Measurements from ENCODE around the gene CAPN14. TPM values are rescaled to one million over a fixed set of nuclear protein-coding genes. Genes with fewer than 3 reads are reported as not detected.

CAPN14 gene
- total and polyA plus RNA-seq, 4 donors = 0.03 to 0.26 (median 0.14) TPM

GRCh38 chr2:31253356-31254131 lies 36.2 kb upstream of the CAPN14 start:
- WGBS, 2 donors = 74 to 81% methylated on average over 13 of the region's 13 CpGs
- DNase-seq (no peak), ATAC-seq (ENCODE audit: insufficient read depth, low FRiP score) (no peak)
- H3K27ac ChIP-seq (ENCODE audit: low read depth in 1 of 2, low read length in 1 of 2) = no peak overlapping the region
- H3K27me3 ChIP-seq (ENCODE audit: control insufficient read depth in 3 of 3, insufficient read depth in 3 of 3, low read length in 2 of 3) = no peaks in the 10 kb centered on the region
- peaks cover 0 to 9% (median 0%) of the 10 kb centered on the region in 4 donors for H3K36me3 ChIP-seq (ENCODE audit: control insufficient read depth in 4 of 4, insufficient read depth in 4 of 4, low read length in 4 of 4)
- no peak overlapping the region for H3K9ac ChIP-seq (ENCODE audit: insufficient read depth in 1 of 2, low read length in 2 of 2)
- H3K4me3 ChIP-seq = no peak overlapping the region
- TF ChIP-seq CTCF (IDR thresholded peaks at IDR 0.05; ENCODE audit: control extremely low read depth, extremely low read depth) = no peak
- H3K9me3 ChIP-seq (ENCODE audit: control insufficient read depth in 4 of 4, insufficient read depth in 3 of 4, low read length in 3 of 4) = no peaks in the 10 kb centered on the region
- H3K4me1 ChIP-seq (ENCODE audit: control insufficient read depth in 5 of 5, insufficient read depth in 5 of 5, low read length in 5 of 5) = peaks cover 0 to 10% (median 0%) of the 10 kb centered on the region in 5 donors

GRCh38 chr2:31251851-31252250 lies 34.5 kb upstream of the CAPN14 start:
- H3K4me3 ChIP-seq = no peak overlapping the region
- no peak for DNase-seq
- H3K27me3 ChIP-seq (ENCODE audit: control insufficient read depth in 3 of 3, insufficient read depth in 3 of 3, low read length in 2 of 3) = no peaks in the 10 kb centered on the region
- TF ChIP-seq CTCF (IDR thresholded peaks at IDR 0.05; ENCODE audit: control extremely low read depth, extremely low read depth) = no peak
- no peak overlapping the region for H3K9ac ChIP-seq (ENCODE audit: insufficient read depth in 1 of 2, low read length in 2 of 2)
- peaks cover 0 to 11% (median 1%) of the 10 kb centered on the region in 4 donors for H3K36me3 ChIP-seq (ENCODE audit: control insufficient read depth in 4 of 4, insufficient read depth in 4 of 4, low read length in 4 of 4)
- WGBS, 2 donors = 93% methylated on average over 6 of the region's 6 CpGs
- H3K9me3 ChIP-seq (ENCODE audit: control insufficient read depth in 4 of 4, insufficient read depth in 3 of 4, low read length in 3 of 4) = no peaks in the 10 kb centered on the region
- ATAC-seq (ENCODE audit: insufficient read depth, low FRiP score) = no peak
- H3K27ac ChIP-seq (ENCODE audit: low read depth in 1 of 2, low read length in 1 of 2) = no peak overlapping the region
- peaks cover 0 to 10% (median 0%) of the 10 kb centered on the region in 5 donors for H3K4me1 ChIP-seq (ENCODE audit: control insufficient read depth in 5 of 5, insufficient read depth in 5 of 5, low read length in 5 of 5)

- no peak for DNase-seq
- H3K9me3 ChIP-seq (ENCODE audit: control insufficient read depth in 4 of 4, insufficient read depth in 3 of 4, low read length in 3 of 4) = no peaks in the 10 kb centered on the region
- no peak overlapping the region for H3K9ac ChIP-seq (ENCODE audit: insufficient read depth in 1 of 2, low read length in 2 of 2)
- H3K4me1 ChIP-seq (ENCODE audit: control insufficient read depth in 5 of 5, insufficient read depth in 5 of 5, low read length in 5 of 5) = peaks cover 0 to 10% (median 0%) of the 10 kb centered on the region in 5 donors
- ATAC-seq (ENCODE audit: insufficient read depth, low FRiP score) = no peak
- peaks cover 0 to 11% (median 1%) of the 10 kb centered on the region in 4 donors for H3K36me3 ChIP-seq (ENCODE audit: control insufficient read depth in 4 of 4, insufficient read depth in 4 of 4, low read length in 4 of 4)
- no peak overlapping the region for H3K4me3 ChIP-seq
- WGBS, 2 donors = 73 to 76% methylated on average over 3 of the region's 3 CpGs
- H3K27me3 ChIP-seq (ENCODE audit: control insufficient read depth in 3 of 3, insufficient read depth in 3 of 3, low read length in 2 of 3) = no peaks in the 10 kb centered on the region
- no peak for TF ChIP-seq CTCF (IDR thresholded peaks at IDR 0.05; ENCODE audit: control extremely low read depth, extremely low read depth)
- H3K27ac ChIP-seq (ENCODE audit: low read depth in 1 of 2, low read length in 1 of 2) = no peak overlapping the region
Measured at GRCh38 chr2:31251018-31251417, 33.7 kb upstream of the CAPN14 start.

Measured in lung (tissue), 12 donors.